SK-N-SH (cell line): Measurements from ENCODE around the gene OSBPL9. TPM values are rescaled to one million over a fixed set of nuclear protein-coding genes. Genes with fewer than 3 reads are reported as not detected.

Source experiments
- CTCF ChIA-PET: fragments of 300-600, 350-600 bp; formaldehyde crosslinking; extraction: SDS; loops from one replicate; lab custom pipeline; 2021; lab: Yijun Ruan, JAX
- POLR2A ChIA-PET: fragments of 350-600 bp; sonication (Branson Sonifier 250); formaldehyde crosslinking; extraction: SDS; loops from one replicate; lab custom pipeline; 2020; ENCODE audit warnings: antibody characterized with exemption, inconsistent platforms; lab: Yijun Ruan, JAX
- DNase-seq: peaks from one replicate; pipeline ENCODE4 v3.0.0; 2012
- H2AFZ ChIP-seq: fragments of 200-600 bp; sonication (generic); 2 replicates; pipeline ENCODE4 v1.8.1; 2016; ENCODE audit warnings: antibody characterized with exemption, mild to moderate bottlenecking, low read depth
- H3F3A ChIP-seq: fragments of 200-600 bp; sonication (generic); replicated peaks from 2 replicates; pipeline ENCODE3; 2016; ENCODE audit warnings: antibody characterized with exemption, mild to moderate bottlenecking; ENCODE audit not compliant: insufficient read depth
- H3K27ac ChIP-seq, 2 experiments: fragments of 200-500 bp in 1 of 2; fragments of 200-600 bp in 1 of 2; sonication (Bioruptor generic) in 1 of 2; sonication (generic), shearing (Covaris generic) in 1 of 2; 2 replicates each; pipeline versions ENCODE4 v1.5.1 to v1.6.1; 2014 to 2016; ENCODE audit warnings: low read depth in 2 of 2, inconsistent platforms in 1 of 2, low read length in 1 of 2, mild to moderate bottlenecking in 1 of 2, mixed read lengths in 1 of 2
- H3K27me3 ChIP-seq: fragments of 200-600 bp; sonication (generic), shearing (Covaris generic); 2 replicates; pipeline ENCODE4 v1.6.1; 2016; ENCODE audit warnings: mixed run types; ENCODE audit not compliant: insufficient read depth
- H3K36me3 ChIP-seq, 2 experiments: fragments of 200-500 bp in 1 of 2; fragments of 200-600 bp in 1 of 2; sonication (Bioruptor generic) in 1 of 2; sonication (generic) in 1 of 2; replicated peaks in 1 of 2; 2 replicates each; pipeline versions ENCODE3 to v1.5.1; 2014 to 2016; ENCODE audit warnings: low read length in 1 of 2, mild to moderate bottlenecking in 1 of 2; ENCODE audit not compliant: insufficient read depth in 2 of 2, control insufficient read depth in 1 of 2
- H3K4me1 ChIP-seq, 2 experiments: fragments of 200-500 bp in 1 of 2; fragments of 200-600 bp in 1 of 2; sonication (Bioruptor generic) in 1 of 2; sonication (generic), shearing (Covaris generic) in 1 of 2; 2 replicates each; pipeline versions ENCODE4 v1.5.1 to v1.6.1; 2014 to 2016; ENCODE audit warnings: low read depth in 1 of 2, low read length in 1 of 2, mixed run types in 1 of 2; ENCODE audit not compliant: insufficient read depth in 2 of 2, control insufficient read depth in 1 of 2
- H3K4me2 ChIP-seq: fragments of 200-600 bp; sonication (generic), shearing (Covaris generic); 2 replicates; pipeline ENCODE4 v1.6.1; 2017; ENCODE audit warnings: mixed run types
- H3K4me3 ChIP-seq, 2 experiments: fragments of 200-500 bp in 1 of 2; fragments of 200-600 bp in 1 of 2; sonication (Bioruptor generic) in 1 of 2; sonication (generic), shearing (Covaris generic) in 1 of 2; 2 replicates each; pipeline versions ENCODE4 v1.5.1 to v1.8.1; 2014 to 2016; ENCODE audit warnings: low read depth in 2 of 2, inconsistent platforms in 1 of 2, low read length in 1 of 2, mild to moderate bottlenecking in 1 of 2, mixed read lengths in 1 of 2, moderate library complexity in 1 of 2
- H3K79me2 ChIP-seq: fragments of 200-600 bp; sonication (generic); 2 replicates; pipeline ENCODE4 v1.8.1; 2017; ENCODE audit warnings: mild to moderate bottlenecking; ENCODE audit not compliant: insufficient read depth
- H3K9ac ChIP-seq: fragments of 200-600 bp; sonication (generic); 2 replicates; pipeline ENCODE4 v1.6.1; 2017; ENCODE audit warnings: mixed run types
- H3K9me2 ChIP-seq: fragments of 200-600 bp; sonication (generic); 2 replicates; pipeline ENCODE4 v1.6.1; 2017; ENCODE audit warnings: mixed run types
- H3K9me3 ChIP-seq: fragments of 200-600 bp; sonication (generic); 2 replicates; pipeline ENCODE4 v1.6.1; 2017; ENCODE audit warnings: mixed run types, mild to moderate bottlenecking, moderate library complexity
- H4K20me1 ChIP-seq: fragments of 200-600 bp; sonication (generic); 2 replicates; pipeline ENCODE4 v1.6.1; 2017; ENCODE audit warnings: mild to moderate bottlenecking, mixed run types; ENCODE audit not compliant: insufficient read depth
- FOXJ3 ChIP-seq: sonication (generic); formaldehyde crosslinking; IDR thresholded peaks from 2 replicates; pipeline ENCODE4 v1.5.1; 2020; ENCODE audit warnings: mild to moderate bottlenecking, missing genetic modification reagents
- IRF3 ChIP-seq: fragments of 150-350 bp; IDR thresholded peaks from 2 replicates; pipeline ENCODE4 v1.6.1; 2016; ENCODE audit warnings: mild to moderate bottlenecking, low read depth, low read length
- MEF2A ChIP-seq: IDR thresholded peaks from 2 replicates; pipeline ENCODE4 v1.4.0; 2012; ENCODE audit warnings: low read depth, borderline replicate concordance
- NFIC ChIP-seq: IDR thresholded peaks from 2 replicates; pipeline ENCODE4 v1.4.0; 2012; ENCODE audit warnings: borderline replicate concordance
- RAD21 ChIP-seq: IDR thresholded peaks from 2 replicates; pipeline ENCODE4 v1.6.1; 2012; ENCODE audit warnings: mild to moderate bottlenecking, low read length
- RCOR1 ChIP-seq: fragments of 150-350 bp; IDR thresholded peaks from 2 replicates; pipeline ENCODE4 v1.6.1; 2017; ENCODE audit warnings: antibody characterized with exemption, low read length
- RXRA ChIP-seq: IDR thresholded peaks from 2 replicates; pipeline ENCODE4 v1.4.0; 2012; ENCODE audit warnings: low read depth, mild to moderate bottlenecking, borderline replicate concordance
- TCF12 ChIP-seq: IDR thresholded peaks from 2 replicates; pipeline ENCODE4 v1.4.0; 2012
- USF1 ChIP-seq: IDR thresholded peaks from 2 replicates; pipeline ENCODE4 v1.4.0; 2012; ENCODE audit warnings: low read depth, borderline replicate concordance
- USF2 ChIP-seq: fragments of 150-350 bp; IDR thresholded peaks from 2 replicates; pipeline ENCODE4 v1.6.1; 2017; ENCODE audit warnings: antibody characterized with exemption, low read length, low read depth, borderline replicate concordance
- YY1 ChIP-seq: IDR thresholded peaks from 2 replicates; pipeline ENCODE4 v1.4.0; 2012; ENCODE audit warnings: low read depth, mild to moderate bottlenecking
- ZBTB33 ChIP-seq: IDR thresholded peaks from 2 replicates; pipeline ENCODE4 v1.4.0; 2012; ENCODE audit warnings: low read depth, borderline replicate concordance
- WGBS: methylation state at CpG from one replicate; pipeline ENCODE4 v1.1.6; 2017; ENCODE audit warnings: low lambda C conversion rate; 5-methylcytosine and 5-hydroxymethylcytosine counted together
- polyA plus RNA-seq, 3 experiments: library from polyadenylated mRNA; depleted of rRNA; stranded (reverse); fragments of >200 nt; gene quantifications; 2 replicates each; pipeline ENCODE4 v1.2.3, GENCODE V29; 2012

The OSBPL9 gene
- polyA plus RNA-seq, 1 of the 3 experiments (the other 2 are of a cell fraction): 43.9 TPM

- TF ChIP-seq ZBTB33 (no peak), NFIC (no peak), USF1 (no peak), USF2 (no peak), FOXJ3 (CRISPR knock-in tag) (no peak), YY1 (no peak), MEF2A (no peak), TCF12 (no peak), IRF3 (no peak), RXRA (no peak), RCOR1 (no peak)
These were observed 101.0 kb downstream of the OSBPL9 start (continued) for GRCh38 chr1:51717842-51718241.

- no peak overlapping the region for H2AFZ ChIP-seq
- peaks cover 5% of the 10 kb centered on the region for H3F3A ChIP-seq
- H3K36me3 ChIP-seq: peaks cover 2 to 14% of the 10 kb centered on the region in 2 experiments
- CTCF ChIA-PET: no interaction called here
- no peaks in the 10 kb centered on the region for H3K9me2 ChIP-seq
- H3K9me3 ChIP-seq: no peaks in the 10 kb centered on the region
- POLR2A ChIA-PET: no interaction called here
- H3K4me3 ChIP-seq: no peak overlapping the region
- whole genome bisulfite sequencing: 95% methylated on average over 2 of the region's 2 CpGs
- DNase-seq: no peak
- H3K4me1 ChIP-seq: no peaks in the 10 kb centered on the region
- H4K20me1 ChIP-seq: no peaks in the 10 kb centered on the region
- peaks cover 8% of the 10 kb centered on the region; the same call in 1 of the 2 replicates for H3K79me2 ChIP-seq
- H3K27ac ChIP-seq: no peak overlapping the region
- H3K4me2 ChIP-seq: no peak overlapping the region
- H3K9ac ChIP-seq: no peak overlapping the region
- H3K27me3 ChIP-seq: no peaks in the 10 kb centered on the region
- TF ChIP-seq RAD21: no peak
These were observed 102.3 kb downstream of the OSBPL9 start for GRCh38 chr1:51719146-51719545.
